ENCODE results near the gene SOCS1.

DNA sequence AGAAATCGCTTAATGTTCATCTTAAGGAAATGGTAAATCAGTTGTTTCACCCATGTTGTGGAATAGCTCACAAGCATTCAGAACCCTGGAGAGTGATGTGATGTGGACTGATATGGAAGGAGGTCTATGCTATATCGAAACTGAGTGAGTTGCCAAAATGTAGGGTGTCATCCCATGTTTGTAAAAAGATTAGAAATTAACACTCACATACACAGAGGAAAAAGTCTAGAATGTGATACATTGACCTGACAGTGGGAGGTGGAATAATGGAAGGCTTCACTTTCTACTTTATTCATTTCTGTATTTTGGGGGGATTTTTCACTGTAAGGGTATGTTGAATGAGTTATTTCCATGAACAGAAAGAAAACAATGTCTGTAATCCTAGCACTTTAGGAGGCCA is 29.8 kb upstream of the SOCS1 start:
- TF ChIP-seq, protein P1, sequence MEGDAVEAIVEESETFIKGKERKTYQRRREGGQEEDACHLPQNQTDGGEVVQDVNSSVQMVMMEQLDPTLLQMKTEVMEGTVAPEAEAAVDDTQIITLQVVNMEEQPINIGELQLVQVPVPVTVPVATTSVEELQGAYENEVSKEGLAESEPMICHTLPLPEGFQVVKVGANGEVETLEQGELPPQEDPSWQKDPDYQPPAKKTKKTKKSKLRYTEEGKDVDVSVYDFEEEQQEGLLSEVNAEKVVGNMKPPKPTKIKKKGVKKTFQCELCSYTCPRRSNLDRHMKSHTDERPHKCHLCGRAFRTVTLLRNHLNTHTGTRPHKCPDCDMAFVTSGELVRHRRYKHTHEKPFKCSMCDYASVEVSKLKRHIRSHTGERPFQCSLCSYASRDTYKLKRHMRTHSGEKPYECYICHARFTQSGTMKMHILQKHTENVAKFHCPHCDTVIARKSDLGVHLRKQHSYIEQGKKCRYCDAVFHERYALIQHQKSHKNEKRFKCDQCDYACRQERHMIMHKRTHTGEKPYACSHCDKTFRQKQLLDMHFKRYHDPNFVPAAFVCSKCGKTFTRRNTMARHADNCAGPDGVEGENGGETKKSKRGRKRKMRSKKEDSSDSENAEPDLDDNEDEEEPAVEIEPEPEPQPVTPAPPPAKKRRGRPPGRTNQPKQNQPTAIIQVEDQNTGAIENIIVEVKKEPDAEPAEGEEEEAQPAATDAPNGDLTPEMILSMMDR (IDR thresholded peaks at IDR 0.05), result no peak
- TF ChIP-seq POLR2A (IDR thresholded peaks at IDR 0.05), result no peak
